GM19193 (cell line): ENCODE measurements around the gene VWA5B1.

Experiments
- POLR2A ChIP-seq: IDR thresholded peaks from 4 replicates; pipeline ENCODE4 v1.6.1; 2011; ENCODE audit not compliant: insufficient read depth, insufficient read length; ENCODE audit errors: extremely low read depth

Gene VWA5B1

GRCh38 chr1:20325844-20326420, 35.3 kb downstream of the VWA5B1 start:
- no peak for TF ChIP-seq POLR2A

GRCh38 chr1:20327467-20327866, 36.8 kb downstream of the VWA5B1 start:
- TF ChIP-seq POLR2A: no peak

- no peak for TF ChIP-seq POLR2A
Measured at GRCh38 chr1:20328201-20328600, 37.5 kb downstream of the VWA5B1 start.

- TF ChIP-seq POLR2A: no peak
Measured at GRCh38 chr1:20329793-20330542, 39.3 kb downstream of the VWA5B1 start.

- no peak for TF ChIP-seq POLR2A
Measured at GRCh38 chr1:20334103-20334502, 43.4 kb downstream of the VWA5B1 start.

GRCh38 chr1:20336105-20336605, 45.5 kb downstream of the VWA5B1 start:
- TF ChIP-seq POLR2A: no peak

GRCh38 chr1:20337581-20337980, 46.9 kb downstream of the VWA5B1 start:
- TF ChIP-seq POLR2A: no peak

GRCh38 chr1:20339811-20340457, 49.3 kb downstream of the VWA5B1 start:
- TF ChIP-seq POLR2A: no peak

GRCh38 chr1:20342294-20343148, 51.8 kb downstream of the VWA5B1 start:
- no peak for TF ChIP-seq POLR2A

- no peak for TF ChIP-seq POLR2A
Measured at GRCh38 chr1:20343149-20343937, 52.7 kb downstream of the VWA5B1 start.

GRCh38 chr1:20343938-20344302, 53.2 kb downstream of the VWA5B1 start:
- TF ChIP-seq POLR2A: no peak

- no peak for TF ChIP-seq POLR2A
Measured at GRCh38 chr1:20344738-20345137, 54.1 kb downstream of the VWA5B1 start.

- no peak for TF ChIP-seq POLR2A
Measured at GRCh38 chr1:20345419-20345818, 54.7 kb downstream of the VWA5B1 start.

- no peak for TF ChIP-seq POLR2A
Measured at GRCh38 chr1:20346433-20346832, 55.8 kb downstream of the VWA5B1 start.
